HepG2 (cell line): ENCODE results near the gene ZBTB48. TPM values are rescaled to one million over a fixed set of nuclear protein-coding genes. Genes with fewer than 3 reads are reported as not detected.

Source experiments
- GATAD1 ChIP-seq: IDR thresholded peaks from 2 replicates; pipeline ENCODE4 v1.6.1; 2016; ENCODE audit warnings: missing genetic modification reagents, missing compliant biosample characterization
- GLI4 ChIP-seq: sonication (generic); formaldehyde crosslinking; IDR thresholded peaks from 2 replicates; pipeline ENCODE4 v1.5.1; 2020; ENCODE audit warnings: missing genetic modification reagents, mild to moderate bottlenecking, moderate library complexity, borderline replicate concordance
- HNF4A ChIP-seq: sonication (generic); formaldehyde crosslinking; IDR thresholded peaks from 2 replicates; pipeline ENCODE4 v1.4.0; 2020; ENCODE audit warnings: missing genetic modification reagents
- KLF9 ChIP-seq: IDR thresholded peaks from 2 replicates; pipeline ENCODE4 v1.6.1; 2016; ENCODE audit warnings: low read depth
- MTERF4 ChIP-seq: sonication (generic); formaldehyde crosslinking; IDR thresholded peaks from 2 replicates; pipeline ENCODE4 v1.8.0; 2023; ENCODE audit warnings: mild to moderate bottlenecking, missing genetic modification reagents
- NR2C2 ChIP-seq: sonication (generic); formaldehyde crosslinking; IDR thresholded peaks from 2 replicates; pipeline ENCODE4 v1.4.0; 2020; ENCODE audit warnings: missing genetic modification reagents, mild to moderate bottlenecking, moderate library complexity, borderline replicate concordance
- PATZ1 ChIP-seq: sonication (generic); formaldehyde crosslinking; IDR thresholded peaks from 2 replicates; pipeline ENCODE4 v1.4.0; 2020; ENCODE audit warnings: missing genetic modification reagents
- RFX1 ChIP-seq: fragments of 450-650 bp; IDR thresholded peaks from 2 replicates; pipeline ENCODE4 v1.6.1; 2017
- RXRB ChIP-seq: IDR thresholded peaks from 2 replicates; pipeline ENCODE4 v1.6.1; 2016; ENCODE audit warnings: borderline replicate concordance, missing genetic modification reagents, missing compliant biosample characterization
- SMAD9 ChIP-seq: sonication (generic); formaldehyde crosslinking; IDR thresholded peaks from 2 replicates; pipeline ENCODE4 v1.5.1; 2020; ENCODE audit warnings: mild to moderate bottlenecking, missing genetic modification reagents
- SNAI1 ChIP-seq: sonication (generic); formaldehyde crosslinking; IDR thresholded peaks from 2 replicates; pipeline ENCODE4 v1.5.0; 2020; ENCODE audit warnings: mild to moderate bottlenecking, missing genetic modification reagents, borderline replicate concordance
- SPEN ChIP-seq: sonication (generic); formaldehyde crosslinking; IDR thresholded peaks from 2 replicates; pipeline ENCODE4 v1.5.1; 2020; ENCODE audit warnings: low read depth, mild to moderate bottlenecking, missing genetic modification reagents
- TAF15 ChIP-seq: fragments of 200-400 bp; formaldehyde crosslinking; IDR thresholded peaks from one replicate; pipeline ENCODE4 v1.6.1; 2018; ENCODE audit warnings: mild to moderate bottlenecking, low read depth, low read length; ENCODE audit not compliant: poor library complexity, severe bottlenecking
- ZFP82 ChIP-seq: sonication (generic); formaldehyde crosslinking; IDR thresholded peaks from 2 replicates; pipeline ENCODE4 v1.5.1; 2020; ENCODE audit warnings: mild to moderate bottlenecking, missing genetic modification reagents, borderline replicate concordance
- ZMAT3 ChIP-seq: sonication (generic); formaldehyde crosslinking; conservative IDR thresholded peaks from 2 replicates; pipeline ENCODE4 v1.7.0; 2021; ENCODE audit warnings: missing genetic modification reagents
- ZNF136 ChIP-seq: sonication (generic); formaldehyde crosslinking; IDR thresholded peaks from 2 replicates; pipeline ENCODE4 v1.8.1; 2022; ENCODE audit warnings: low read depth, mild to moderate bottlenecking, moderate library complexity, missing genetic modification reagents
- ZNF543 ChIP-seq: sonication (generic); formaldehyde crosslinking; IDR thresholded peaks from 2 replicates; pipeline ENCODE4 v1.4.0; 2020; ENCODE audit warnings: mild to moderate bottlenecking, missing genetic modification reagents
- ZNF672 ChIP-seq: sonication (generic); formaldehyde crosslinking; IDR thresholded peaks from 2 replicates; pipeline ENCODE4 v1.8.1; 2022; ENCODE audit warnings: missing genetic modification reagents
- ZNF7 ChIP-seq: IDR thresholded peaks from 2 replicates; pipeline ENCODE4 v1.6.1; 2016; ENCODE audit warnings: missing biosample characterization, missing genetic modification reagents
- ZNF772 ChIP-seq: sonication (generic); formaldehyde crosslinking; IDR thresholded peaks from 2 replicates; pipeline ENCODE4 v1.5.0; 2020; ENCODE audit warnings: mild to moderate bottlenecking, missing genetic modification reagents
- ZNF790 ChIP-seq: sonication (generic); formaldehyde crosslinking; IDR thresholded peaks from 2 replicates; pipeline ENCODE4 v1.8.0; 2022; ENCODE audit warnings: missing genetic modification reagents, mild to moderate bottlenecking, borderline replicate concordance
- ZSCAN20 ChIP-seq: sonication (generic); formaldehyde crosslinking; IDR thresholded peaks from 2 replicates; pipeline ENCODE4 v1.4.0; 2020; ENCODE audit warnings: missing genetic modification reagents, mild to moderate bottlenecking, borderline replicate concordance
- polyA plus RNA-seq, 8 experiments: library from polyadenylated mRNA; depleted of rRNA in 3 of 8; stranded (reverse) in 7 of 8; unstranded in 1 of 8; fragments of >200 nt; fragmentation: Illumina TruSeq in 4 of 8; extraction: Trizol in 4 of 8; gene quantifications; 2 replicates each; pipeline versions ENCODE4 v1.2.1 to v1.2.3, GENCODE V29; 2011 to 2016; ENCODE audit warnings: low read depth in 4 of 8, missing spikeins in 1 of 8, mixed read lengths in 1 of 8; ENCODE audit not compliant: insufficient read depth in 1 of 8
- total RNA-seq, 5 experiments: library from RNA; depleted of rRNA; stranded (reverse); fragments of >200 nt; fragmentation: Illumina TruSeq; extraction: Trizol; gene quantifications; 2 replicates each; pipeline ENCODE4 v1.2.3, GENCODE V29; 2016; ENCODE audit warnings: low read depth in 1 of 5
- TF ChIP-seq, protein P1 (sequence below): sonication (generic); formaldehyde crosslinking; IDR thresholded peaks from 2 replicates; pipeline ENCODE4 v1.5.1; 2020; ENCODE audit warnings: missing genetic modification reagents, mild to moderate bottlenecking, borderline replicate concordance
- TF ChIP-seq, protein P2 (sequence below): sonication (generic); formaldehyde crosslinking; IDR thresholded peaks from 2 replicates; pipeline ENCODE4 v1.8.0; 2022; ENCODE audit warnings: low read depth, missing genetic modification reagents

Gene ZBTB48
- total and polyA plus RNA-seq, 2 of the 13 experiments (the other 11 are each of a cell fraction or from before 2014, with no cell fraction given), result 13.0 to 17.1 TPM

- TF ChIP-seq ZNF672 (CRISPR knock-in tag) (no peak), RFX1 (no peak), RXRB (no peak), MTERF4 (CRISPR knock-in tag) (0 out of 2 replicates have a peak, but pooled peaks have one; percentile 62), PATZ1 (peak; percentile 17; the same call in 1 of the 2 replicates), ZNF7 (CRISPR knock-in tag) (no peak), KLF9 (CRISPR knock-in tag) (no peak), SMAD9 (CRISPR knock-in tag) (no peak), ZFP82 (CRISPR knock-in tag) (0 out of 2 replicates have a peak, but pooled peaks have one; percentile 70), GLI4 (CRISPR knock-in tag) (no peak), GATAD1 (0 out of 2 replicates have a peak, but pooled peaks have one; percentile 41), ZNF772 (peak; percentile 65; the same call in 1 of the 2 replicates), NR2C2 (CRISPR knock-in tag) (peak; percentile 37; the same call in 1 of the 2 replicates), ZNF543 (CRISPR knock-in tag) (no peak; the same call in 1 of the 2 replicates), ZSCAN20 (CRISPR knock-in tag) (no peak), HNF4A (CRISPR knock-in tag) (no peak), TAF15 (no peak), SPEN (CRISPR knock-in tag) (peak; percentile 81), ZNF136 (CRISPR knock-in tag) (0 out of 2 replicates have a peak, but pooled peaks have one; percentile 34), ZMAT3 (CRISPR knock-in tag) (peak; percentile 18; the same call in 1 of the 2 replicates), SNAI1 (CRISPR knock-in tag) (no peak), ZNF790 (CRISPR knock-in tag) (peak; percentile 58; the same call in 1 of the 2 replicates)
- TF ChIP-seq, protein P1, sequence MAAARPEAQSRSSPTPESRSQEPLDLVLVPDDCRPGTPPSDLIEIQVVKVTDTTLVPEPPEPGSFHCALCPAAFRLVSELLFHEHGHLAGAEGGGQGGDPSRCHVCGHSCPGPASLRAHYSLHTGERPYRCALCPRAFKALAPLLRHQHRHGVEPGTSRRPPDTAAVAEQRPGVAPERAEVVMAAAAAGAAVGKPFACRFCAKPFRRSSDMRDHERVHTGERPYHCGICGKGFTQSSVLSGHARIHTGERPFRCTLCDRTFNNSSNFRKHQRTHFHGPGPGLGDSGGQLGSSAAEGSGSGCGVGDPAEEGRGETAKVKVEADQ (CRISPR knock-in tag), result peak; percentile 24; the same call in 1 of the 2 replicates
- TF ChIP-seq, protein P2, sequence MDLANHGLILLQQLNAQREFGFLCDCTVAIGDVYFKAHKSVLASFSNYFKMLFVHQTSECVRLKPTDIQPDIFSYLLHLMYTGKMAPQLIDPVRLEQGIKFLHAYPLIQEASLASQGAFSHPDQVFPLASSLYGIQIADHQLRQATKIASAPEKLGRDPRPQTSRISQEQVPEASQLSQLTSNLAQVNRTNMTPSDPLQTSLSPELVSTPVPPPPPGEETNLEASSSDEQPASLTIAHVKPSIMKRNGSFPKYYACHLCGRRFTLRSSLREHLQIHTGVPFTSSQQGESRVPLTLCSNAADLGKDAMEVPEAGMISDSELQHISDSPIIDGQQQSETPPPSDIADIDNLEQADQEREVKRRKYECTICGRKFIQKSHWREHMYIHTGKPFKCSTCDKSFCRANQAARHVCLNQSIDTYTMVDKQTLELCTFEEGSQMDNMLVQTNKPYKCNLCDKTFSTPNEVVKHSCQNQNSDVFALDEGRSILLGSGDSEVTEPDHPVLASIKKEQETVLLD (CRISPR knock-in tag), result peak; percentile 73
Measured at GRCh38 chr1:6624710-6625583, 45.2 kb downstream of the ZBTB48 start, which contains the start of gene THAP3 (continued).
